ENCODE results near the gene SERTAD3.
"Not testable (repeated sequence)": the region's sequence is repeated elsewhere in the genome, so short reads cannot be mapped to it uniquely, and the experiment has no call there.

SERTAD3 gene, protein sequence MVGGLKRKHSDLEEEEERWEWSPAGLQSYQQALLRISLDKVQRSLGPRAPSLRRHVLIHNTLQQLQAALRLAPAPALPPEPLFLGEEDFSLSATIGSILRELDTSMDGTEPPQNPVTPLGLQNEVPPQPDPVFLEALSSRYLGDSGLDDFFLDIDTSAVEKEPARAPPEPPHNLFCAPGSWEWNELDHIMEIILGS

DNA sequence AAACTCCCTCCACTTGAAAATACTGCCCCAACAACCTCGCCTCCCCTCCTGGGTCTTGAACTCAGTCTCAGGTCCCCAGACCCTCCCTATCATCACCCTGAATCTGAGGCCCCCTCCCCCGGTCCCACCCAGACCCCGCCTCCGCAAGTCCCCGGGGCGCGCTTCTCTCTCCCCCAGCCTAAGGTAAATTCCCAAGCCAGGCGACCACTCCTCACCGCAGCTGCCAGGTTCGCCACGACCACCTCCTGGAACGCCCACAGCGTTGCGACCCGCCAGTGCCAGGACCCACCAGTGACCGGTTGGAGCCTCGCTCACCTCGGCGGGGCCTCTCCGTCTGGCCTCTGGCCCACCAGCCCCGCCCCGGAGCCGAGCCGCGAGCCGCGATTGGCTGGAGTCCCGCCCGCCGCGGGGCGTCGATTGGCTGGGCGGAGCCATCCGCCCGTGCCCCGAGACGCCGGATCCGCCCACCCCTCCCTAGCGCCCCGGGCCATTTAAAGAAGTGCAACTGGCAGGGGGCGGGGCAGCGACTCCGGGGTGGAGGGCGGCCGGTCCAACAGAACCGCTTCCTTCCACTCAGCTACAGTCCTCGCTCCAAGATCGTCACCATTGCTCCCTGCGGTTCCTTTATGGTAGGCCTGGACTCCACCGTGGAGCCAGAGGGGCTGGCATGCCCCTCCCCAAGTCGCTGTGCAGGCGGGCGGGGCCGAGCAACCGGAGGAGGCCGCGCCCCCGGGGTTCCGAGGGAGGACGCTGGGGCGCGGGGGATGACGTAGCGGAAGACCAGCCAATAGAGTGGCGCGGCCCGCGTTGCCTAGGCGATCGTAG, at the start of gene SERTAD3:
Gene SERTAD3, minus strand, starts transcription at position 336 of the 825 bp plus-strand sequence. CDS start 2,255 bp downstream, outside the sequence.
- DNase-seq (ENCODE audit: low spot score) (peak; percentile 97), FAIRE-seq (peak; percentile 79)

GRCh38 chr19:40493778-40494177, 49.6 kb upstream of the SERTAD3 start:
- FAIRE-seq (no peak), DNase-seq (ENCODE audit: low spot score) (no peak)

DNA sequence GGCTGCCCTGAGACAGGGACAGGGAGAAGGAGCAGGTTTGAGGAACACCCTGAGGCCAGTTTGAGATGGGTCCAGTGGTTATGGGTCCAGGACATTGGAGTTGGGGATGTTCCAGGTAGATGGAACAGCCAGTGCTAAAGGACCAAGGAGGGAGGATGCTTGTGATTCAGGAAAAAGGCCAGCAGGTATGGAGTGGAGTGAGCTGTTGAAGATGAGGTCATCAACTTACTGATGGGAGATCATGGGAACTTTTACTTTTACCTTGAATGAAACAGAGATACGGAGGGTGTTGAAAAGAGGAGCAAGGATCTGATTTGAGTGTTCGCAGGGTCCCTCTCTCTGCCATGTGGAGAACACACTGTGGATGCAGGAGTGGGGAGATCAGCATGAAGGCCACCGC, 48.1 kb upstream of the SERTAD3 start:
- FAIRE-seq (no peak), DNase-seq (ENCODE audit: low spot score) (no peak)

GRCh38 chr19:40489882-40490230, 45.7 kb upstream of the SERTAD3 start:
- FAIRE-seq (no peak), DNase-seq (ENCODE audit: low spot score) (no peak)

- FAIRE-seq (no peak), DNase-seq (ENCODE audit: low spot score) (no peak)
These were observed 41.9 kb upstream of the SERTAD3 start for GRCh38 chr19:40486017-40486416.

- FAIRE-seq; DNase-seq (ENCODE audit: low spot score): not testable (repeated sequence)
These were observed 31.9 kb upstream of the SERTAD3 start for GRCh38 chr19:40475878-40476644.

GRCh38 chr19:40474737-40475136, 30.6 kb upstream of the SERTAD3 start:
- FAIRE-seq (no peak), DNase-seq (ENCODE audit: low spot score) (no peak)

DNA sequence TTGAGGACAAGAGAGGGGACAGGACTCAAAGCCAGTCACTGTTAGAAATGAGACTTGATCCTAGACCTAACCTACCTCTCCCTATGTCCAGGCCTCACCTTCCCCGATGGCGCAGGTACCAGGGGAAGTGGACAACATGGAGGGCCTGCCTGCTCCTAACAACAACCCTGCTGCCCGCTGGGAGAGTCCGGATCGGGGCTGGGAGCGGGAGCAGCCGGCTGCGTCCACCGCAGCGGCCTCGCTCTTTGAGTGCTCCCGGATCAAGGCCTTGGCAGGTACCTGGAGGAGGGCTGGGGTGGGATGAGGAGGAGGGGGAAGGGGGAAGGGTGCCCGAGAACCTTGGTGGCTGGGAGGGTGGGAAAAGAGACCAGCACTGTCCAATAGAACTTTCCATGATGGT, 28.4 kb upstream of the SERTAD3 start:
- DNase-seq (ENCODE audit: low spot score) (no peak), FAIRE-seq (no peak)

- DNase-seq (ENCODE audit: low spot score) = no peak
- no peak for FAIRE-seq
These were observed 27.0 kb upstream of the SERTAD3 start for GRCh38 chr19:40471111-40471510.

DNA sequence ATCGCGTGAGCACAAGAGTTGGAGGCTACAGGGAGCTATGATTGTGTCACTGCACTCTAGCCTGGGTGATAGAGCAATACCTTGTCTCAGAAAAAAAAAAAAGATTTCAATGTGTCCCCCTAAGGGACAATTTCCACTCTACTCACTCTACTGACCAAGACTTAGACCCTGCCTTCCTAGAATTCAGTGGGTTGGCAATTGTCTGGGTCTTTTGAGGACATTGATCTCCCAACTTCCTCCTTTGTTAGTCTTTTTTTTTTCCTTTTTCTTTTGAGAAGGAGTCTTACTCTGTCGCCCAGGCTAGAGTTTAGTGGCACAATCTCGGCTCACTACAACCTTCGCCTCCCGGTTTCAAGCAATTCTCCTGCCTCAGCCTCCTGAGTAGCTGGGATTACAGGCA, 24.9 kb upstream of the SERTAD3 start:
- DNase-seq (ENCODE audit: low spot score) (no peak), FAIRE-seq (no peak)

- DNase-seq (ENCODE audit: low spot score) (no peak), FAIRE-seq (no peak)
These were observed 23.0 kb upstream of the SERTAD3 start, which contains the start of gene SPTBN4 for GRCh38 chr19:40466985-40467734. Gene SPTBN4, plus strand, starts transcription at chr19:40467001. Its CDS starts 5,621 bp downstream, at chr19:40472622.

GRCh38 chr19:40466219-40466984, 22.3 kb upstream of the SERTAD3 start:
- DNase-seq (ENCODE audit: low spot score) = no peak
- FAIRE-seq = peak; percentile 50

- DNase-seq (ENCODE audit: low spot score) (peak; percentile 99), FAIRE-seq (peak; percentile 89)
These were observed 21.6 kb upstream of the SERTAD3 start, which contains the start of gene BLVRB for GRCh38 chr19:40465557-40466218. Gene BLVRB, minus strand, starts transcription at chr19:40465745. Its CDS starts 57 bp downstream, at chr19:40465688.

DNA sequence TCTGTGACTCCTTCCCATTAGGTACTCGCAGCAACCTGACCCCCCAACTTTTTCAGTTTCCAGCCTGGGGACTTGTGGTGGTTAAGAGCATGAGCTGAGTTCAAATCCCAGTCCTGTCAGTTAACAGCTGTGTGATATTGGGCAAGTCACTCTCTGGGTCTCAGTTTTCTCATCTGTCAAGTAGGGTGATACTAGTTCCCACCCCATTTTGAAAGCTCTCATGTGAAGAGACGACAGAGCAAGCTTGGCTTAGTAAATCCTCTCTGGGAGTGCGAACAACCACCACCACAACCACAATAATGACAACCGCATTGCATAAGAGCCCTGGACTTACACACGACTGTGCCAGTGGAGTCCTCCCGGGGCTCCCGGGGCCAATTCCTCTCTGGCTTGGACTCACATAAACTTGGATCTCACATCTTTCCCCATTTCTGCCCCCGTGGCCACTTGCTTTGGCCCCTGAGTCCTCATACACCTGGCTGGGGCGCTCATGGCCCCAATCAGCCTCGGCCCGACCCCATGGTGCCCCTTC, 21.0 kb upstream of the SERTAD3 start:
- FAIRE-seq = no peak
- DNase-seq (ENCODE audit: low spot score) = no peak

DNA sequence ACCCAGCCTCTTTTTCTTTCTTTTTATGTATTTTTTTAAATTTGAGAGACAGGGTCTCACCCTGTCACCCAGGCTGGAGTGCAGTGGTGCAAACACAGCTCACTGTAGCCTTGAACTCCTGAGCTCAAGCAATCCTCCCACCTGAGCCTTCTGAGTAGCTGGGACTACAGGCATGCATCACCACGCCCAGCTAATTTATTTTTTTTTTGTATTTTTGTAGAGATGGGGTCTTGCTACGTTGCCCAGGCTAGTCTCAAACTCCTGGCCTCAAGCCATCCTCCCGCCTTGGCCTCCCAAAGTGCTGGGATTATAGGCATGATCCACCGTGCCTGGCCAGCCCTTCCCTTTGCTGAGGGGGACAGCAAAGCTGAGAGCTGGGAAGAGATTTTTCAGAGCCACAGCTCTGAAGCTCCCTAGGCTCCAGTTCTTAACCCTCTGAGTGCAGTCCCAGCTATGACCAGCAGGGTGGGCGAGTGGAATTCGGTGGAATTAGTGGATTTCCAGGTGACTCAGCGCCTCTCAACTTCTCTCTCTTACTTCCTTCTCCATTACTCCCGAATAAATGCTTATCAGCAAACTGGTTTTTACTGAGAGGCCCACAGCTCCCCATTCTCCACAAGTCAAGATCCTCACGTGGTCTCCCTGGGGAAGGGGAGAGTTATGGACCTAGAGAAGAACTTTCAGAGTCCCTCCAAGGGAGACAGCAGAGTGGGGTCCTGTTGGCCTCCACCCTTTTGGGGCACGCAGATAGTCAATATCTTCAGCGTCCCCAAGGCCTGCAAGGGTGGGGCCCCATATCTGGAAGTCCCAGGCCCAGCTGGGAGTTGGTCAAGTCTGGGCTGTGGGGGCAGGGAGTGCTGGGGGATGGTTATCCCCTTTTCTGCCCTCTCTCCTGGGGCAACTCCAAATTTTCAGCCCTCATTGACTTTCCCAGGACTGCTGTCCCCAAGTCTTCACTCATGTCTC, 20.2 kb upstream of the SERTAD3 start:
- DNase-seq (ENCODE audit: low spot score) (peak; percentile 76), FAIRE-seq (no peak)

DNA sequence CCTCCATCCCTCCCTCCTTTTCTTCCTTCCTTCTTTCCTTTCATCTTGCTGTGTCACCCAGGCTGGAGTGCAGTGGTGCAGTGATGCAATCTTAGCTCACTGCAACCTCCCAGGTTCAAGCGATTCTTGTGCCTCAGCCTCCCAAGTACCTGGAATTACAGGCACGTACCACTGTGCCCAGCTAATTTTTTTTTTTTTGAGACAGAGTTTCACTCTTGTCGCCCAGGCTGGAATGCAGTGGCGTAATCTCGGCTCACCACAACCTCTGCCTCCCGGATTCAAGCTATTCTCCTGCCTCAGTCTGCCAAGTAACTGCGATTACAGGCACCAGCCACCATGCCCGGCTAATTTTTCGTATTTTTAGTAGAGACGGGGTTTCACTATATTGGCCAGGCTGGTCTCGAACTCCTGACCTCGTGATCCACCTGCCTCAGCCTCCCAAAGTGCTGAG, 19.5 kb upstream of the SERTAD3 start:
- not testable (repeated sequence) for FAIRE-seq; DNase-seq (ENCODE audit: low spot score)

GRCh38 chr19:40461669-40462221, 17.6 kb upstream of the SERTAD3 start:
- no peak for FAIRE-seq

DNA sequence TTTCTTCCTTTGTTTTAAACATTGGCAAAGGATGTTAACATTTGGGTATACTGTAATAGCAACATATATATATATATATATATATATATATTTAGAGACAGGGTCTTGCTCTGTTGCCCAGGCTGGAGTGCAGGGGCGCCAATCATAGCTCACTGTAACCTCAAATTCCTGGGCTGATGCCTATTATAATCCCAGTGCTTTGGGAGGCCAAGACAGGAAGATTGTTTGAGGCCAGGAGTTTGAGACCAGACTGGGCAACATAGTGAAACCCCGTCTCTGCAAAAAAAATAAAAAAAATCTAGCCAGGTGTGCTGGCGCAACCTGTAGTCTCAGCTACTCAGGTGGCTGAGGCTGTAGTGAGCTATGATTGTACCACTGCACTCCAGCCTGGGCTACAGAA, 16.1 kb upstream of the SERTAD3 start:
- FAIRE-seq = no peak
- DNase-seq (ENCODE audit: low spot score) = no peak

More at GRCh38 chr19:40461669-40462221, 17.6 kb upstream of the SERTAD3 start:
- no peak for DNase-seq (ENCODE audit: low spot score)
